ENCODE measurements around the gene APCDD1.

GRCh38 chr18:10523544-10523943, 69.1 kb downstream of the APCDD1 start:
- TF ChIP-seq, protein P1, sequence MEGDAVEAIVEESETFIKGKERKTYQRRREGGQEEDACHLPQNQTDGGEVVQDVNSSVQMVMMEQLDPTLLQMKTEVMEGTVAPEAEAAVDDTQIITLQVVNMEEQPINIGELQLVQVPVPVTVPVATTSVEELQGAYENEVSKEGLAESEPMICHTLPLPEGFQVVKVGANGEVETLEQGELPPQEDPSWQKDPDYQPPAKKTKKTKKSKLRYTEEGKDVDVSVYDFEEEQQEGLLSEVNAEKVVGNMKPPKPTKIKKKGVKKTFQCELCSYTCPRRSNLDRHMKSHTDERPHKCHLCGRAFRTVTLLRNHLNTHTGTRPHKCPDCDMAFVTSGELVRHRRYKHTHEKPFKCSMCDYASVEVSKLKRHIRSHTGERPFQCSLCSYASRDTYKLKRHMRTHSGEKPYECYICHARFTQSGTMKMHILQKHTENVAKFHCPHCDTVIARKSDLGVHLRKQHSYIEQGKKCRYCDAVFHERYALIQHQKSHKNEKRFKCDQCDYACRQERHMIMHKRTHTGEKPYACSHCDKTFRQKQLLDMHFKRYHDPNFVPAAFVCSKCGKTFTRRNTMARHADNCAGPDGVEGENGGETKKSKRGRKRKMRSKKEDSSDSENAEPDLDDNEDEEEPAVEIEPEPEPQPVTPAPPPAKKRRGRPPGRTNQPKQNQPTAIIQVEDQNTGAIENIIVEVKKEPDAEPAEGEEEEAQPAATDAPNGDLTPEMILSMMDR (IDR thresholded peaks at IDR 0.05) = no peak
- TF ChIP-seq POLR2A (IDR thresholded peaks at IDR 0.05; ENCODE audit: low read depth) = no peak
